SK-N-MC (cell line): Measurements from ENCODE around the gene BAD.

Experiments
- EZH2 ChIP-seq: fragments of 200-600 bp; sonication (generic); IDR thresholded peaks from one replicate; pipeline ENCODE4 v1.6.1; 2017; ENCODE audit warnings: antibody characterized with exemption
- FOXP2 ChIP-seq: optimal IDR thresholded peaks from 2 replicates; pipeline ENCODE3; 2011; ENCODE audit warnings: mild to moderate bottlenecking, moderate library complexity; ENCODE audit not compliant: insufficient read depth; ENCODE audit errors: extremely low read length, control extremely low read depth
- POLR2AphosphoS5 ChIP-seq: IDR thresholded peaks from 2 replicates; pipeline ENCODE4 v1.6.1; 2012; ENCODE audit warnings: mild to moderate bottlenecking, low read depth, low read length, borderline replicate concordance

DNA sequence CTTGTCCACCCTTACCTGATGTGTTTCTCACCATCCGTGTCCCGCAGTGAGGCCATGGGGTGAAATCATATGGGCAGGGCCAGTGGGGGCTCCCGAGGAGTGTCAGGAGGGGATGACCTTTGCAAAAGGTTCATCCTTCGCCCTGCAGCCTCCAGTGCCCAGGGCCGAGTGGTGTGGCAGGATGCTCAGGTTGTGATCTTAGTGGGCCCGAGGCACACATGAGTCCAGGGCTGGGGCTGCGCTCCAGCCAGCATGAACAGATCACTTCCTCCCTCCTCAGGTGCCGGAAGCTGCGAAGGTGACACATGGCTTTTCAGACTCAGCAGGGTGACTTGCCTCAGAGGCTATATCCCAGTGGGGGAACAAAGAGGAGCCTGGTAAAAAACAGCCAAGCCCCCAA, 46.4 kb downstream of the BAD start:
- TF ChIP-seq EZH2 (no peak), POLR2AphosphoS5 (no peak), FOXP2 (no peak)
